ENCODE data around the gene CD300C.

DNA sequence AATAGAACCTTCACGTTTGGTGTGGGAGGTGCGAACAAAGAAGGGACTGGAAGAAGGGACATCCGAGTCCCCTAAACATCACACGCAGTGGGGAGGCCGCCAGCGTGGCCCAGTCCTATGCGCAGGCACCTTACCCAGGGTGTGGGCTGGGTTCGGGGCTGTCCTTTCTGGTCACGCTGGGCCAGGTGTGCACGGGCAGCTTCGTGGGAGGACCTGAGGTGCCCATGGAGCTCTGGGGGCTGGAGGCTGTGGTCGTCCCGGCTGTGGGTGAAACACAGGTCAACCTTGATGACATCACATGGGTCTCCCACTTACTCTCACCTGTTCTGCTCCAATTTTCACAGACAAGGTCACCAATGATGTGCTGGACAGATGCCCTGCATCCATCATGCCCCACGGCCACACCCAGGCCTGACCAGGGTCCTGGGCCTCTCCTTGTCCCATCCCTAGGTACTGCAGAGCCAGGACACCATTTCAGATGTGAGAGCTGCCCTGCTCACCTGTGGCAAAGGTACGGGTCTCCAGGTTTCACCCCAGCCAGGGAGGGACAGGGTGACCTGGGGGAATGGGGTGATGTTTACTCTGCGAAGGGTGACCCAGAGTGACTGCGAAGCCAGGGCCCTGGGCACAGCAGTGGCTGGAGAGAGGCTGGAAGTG lies 3.1 kb downstream of the CD300C start:
- TF ChIP-seq CTCF (IDR thresholded peaks at IDR 0.05), result no peak
- no peak for TF ChIP-seq EP300 (IDR thresholded peaks at IDR 0.05)
- TF ChIP-seq POLR2A (IDR thresholded peaks at IDR 0.05), result no peak
- no peak for TF ChIP-seq POLR2AphosphoS5 (IDR thresholded peaks at IDR 0.05)

Measured in upper lobe of left lung (tissue), 4 donors.